Measurements from ENCODE around the gene NELFCD. TPM values are rescaled to one million over a fixed set of nuclear protein-coding genes. Genes with fewer than 3 reads are reported as not detected.

Gene NELFCD
- total and polyA plus RNA-seq, 4 donors = 31.5 to 93.9 (median 42.4) TPM

DNA sequence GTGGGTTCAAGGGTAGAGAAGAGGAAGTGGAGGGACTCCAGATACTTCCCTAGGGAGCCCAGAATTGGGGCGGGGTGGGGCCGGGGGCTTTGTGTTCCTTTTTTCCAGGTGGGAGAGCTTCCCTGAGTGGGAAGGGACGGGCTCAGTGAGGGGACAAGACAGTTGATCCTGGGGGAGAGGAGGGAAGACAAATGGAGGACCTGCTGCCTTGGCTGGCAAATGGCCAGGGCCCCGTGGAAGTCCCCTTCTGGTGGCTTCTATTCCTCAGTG, 23.4 kb downstream of the NELFCD start:
- TF ChIP-seq, protein P1, sequence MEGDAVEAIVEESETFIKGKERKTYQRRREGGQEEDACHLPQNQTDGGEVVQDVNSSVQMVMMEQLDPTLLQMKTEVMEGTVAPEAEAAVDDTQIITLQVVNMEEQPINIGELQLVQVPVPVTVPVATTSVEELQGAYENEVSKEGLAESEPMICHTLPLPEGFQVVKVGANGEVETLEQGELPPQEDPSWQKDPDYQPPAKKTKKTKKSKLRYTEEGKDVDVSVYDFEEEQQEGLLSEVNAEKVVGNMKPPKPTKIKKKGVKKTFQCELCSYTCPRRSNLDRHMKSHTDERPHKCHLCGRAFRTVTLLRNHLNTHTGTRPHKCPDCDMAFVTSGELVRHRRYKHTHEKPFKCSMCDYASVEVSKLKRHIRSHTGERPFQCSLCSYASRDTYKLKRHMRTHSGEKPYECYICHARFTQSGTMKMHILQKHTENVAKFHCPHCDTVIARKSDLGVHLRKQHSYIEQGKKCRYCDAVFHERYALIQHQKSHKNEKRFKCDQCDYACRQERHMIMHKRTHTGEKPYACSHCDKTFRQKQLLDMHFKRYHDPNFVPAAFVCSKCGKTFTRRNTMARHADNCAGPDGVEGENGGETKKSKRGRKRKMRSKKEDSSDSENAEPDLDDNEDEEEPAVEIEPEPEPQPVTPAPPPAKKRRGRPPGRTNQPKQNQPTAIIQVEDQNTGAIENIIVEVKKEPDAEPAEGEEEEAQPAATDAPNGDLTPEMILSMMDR (IDR thresholded peaks at IDR 0.05; ENCODE audit: control extremely low read depth, extremely low read depth) = no peak
- Histone ChIP-seq H3K9me3 (ENCODE audit: control insufficient read depth in 4 of 4, insufficient read depth in 3 of 4, low read length in 3 of 4) (no peaks in the 10 kb centered on the region), H3K4me3 (no peak overlapping the region), H3K36me3 (ENCODE audit: control insufficient read depth in 4 of 4, insufficient read depth in 4 of 4, low read length in 4 of 4) (peaks cover 0 to 31% (median 2%) of the 10 kb centered on the region in 4 donors), H3K27ac (ENCODE audit: low read depth in 1 of 2, low read length in 1 of 2) (peak overlapping the region in 1 of 2 donors; percentile 46), H3K27me3 (ENCODE audit: control insufficient read depth in 3 of 3, insufficient read depth in 3 of 3, low read length in 2 of 3) (no peaks in the 10 kb centered on the region), H3K9ac (ENCODE audit: insufficient read depth in 1 of 2, low read length in 2 of 2) (no peak overlapping the region), H3K4me1 (ENCODE audit: control insufficient read depth in 5 of 5, insufficient read depth in 5 of 5, low read length in 5 of 5) (peaks cover 0 to 20% (median 9%) of the 10 kb centered on the region in 5 donors)
- ATAC-seq (ENCODE audit: insufficient read depth, low FRiP score) = no peak
- DNase-seq = no peak
- WGBS, 2 donors = 29 to 42% methylated on average over 4 of the region's 4 CpGs

DNA sequence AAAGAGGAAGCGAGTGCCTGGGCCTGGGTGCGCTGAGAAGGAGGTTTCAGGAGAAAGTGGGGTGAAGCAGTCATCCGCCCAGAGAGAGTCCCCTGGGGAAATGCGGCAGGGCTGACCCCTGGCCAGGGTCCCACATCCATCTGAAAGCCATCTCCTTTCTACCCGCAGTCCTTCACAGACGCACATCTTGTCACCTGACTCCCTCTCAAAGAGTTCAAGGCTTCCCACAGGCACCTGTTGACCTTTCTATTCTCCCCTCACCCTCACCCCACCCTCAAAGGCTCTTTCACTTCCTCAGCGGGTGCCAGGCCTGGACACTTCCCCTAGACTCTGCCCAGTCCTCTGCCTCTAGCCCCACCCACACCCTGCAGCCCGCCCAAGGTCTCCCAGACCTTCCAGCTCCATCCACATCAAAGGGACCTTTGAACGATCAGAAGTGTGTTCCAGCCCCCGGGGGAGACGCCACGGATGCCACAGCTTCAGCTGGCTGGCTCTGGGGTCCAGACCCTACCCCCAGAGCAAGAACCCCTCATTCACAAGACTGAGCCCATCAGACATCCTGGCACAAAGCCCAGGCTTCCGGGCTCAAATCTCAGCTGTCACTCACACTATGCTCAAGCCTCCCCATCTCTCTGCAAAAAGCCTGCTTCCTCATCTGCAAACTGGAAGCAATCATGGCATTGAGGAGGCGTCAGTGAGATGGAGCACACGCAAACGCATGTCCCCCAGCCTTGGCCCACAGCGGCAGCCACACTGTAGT, 23.9 kb downstream of the NELFCD start:
- H3K9ac ChIP-seq (ENCODE audit: insufficient read depth in 1 of 2, low read length in 2 of 2) = no peak overlapping the region
- peaks cover 0 to 22% (median 9%) of the 10 kb centered on the region in 5 donors for H3K4me1 ChIP-seq (ENCODE audit: control insufficient read depth in 5 of 5, insufficient read depth in 5 of 5, low read length in 5 of 5)

DNA sequence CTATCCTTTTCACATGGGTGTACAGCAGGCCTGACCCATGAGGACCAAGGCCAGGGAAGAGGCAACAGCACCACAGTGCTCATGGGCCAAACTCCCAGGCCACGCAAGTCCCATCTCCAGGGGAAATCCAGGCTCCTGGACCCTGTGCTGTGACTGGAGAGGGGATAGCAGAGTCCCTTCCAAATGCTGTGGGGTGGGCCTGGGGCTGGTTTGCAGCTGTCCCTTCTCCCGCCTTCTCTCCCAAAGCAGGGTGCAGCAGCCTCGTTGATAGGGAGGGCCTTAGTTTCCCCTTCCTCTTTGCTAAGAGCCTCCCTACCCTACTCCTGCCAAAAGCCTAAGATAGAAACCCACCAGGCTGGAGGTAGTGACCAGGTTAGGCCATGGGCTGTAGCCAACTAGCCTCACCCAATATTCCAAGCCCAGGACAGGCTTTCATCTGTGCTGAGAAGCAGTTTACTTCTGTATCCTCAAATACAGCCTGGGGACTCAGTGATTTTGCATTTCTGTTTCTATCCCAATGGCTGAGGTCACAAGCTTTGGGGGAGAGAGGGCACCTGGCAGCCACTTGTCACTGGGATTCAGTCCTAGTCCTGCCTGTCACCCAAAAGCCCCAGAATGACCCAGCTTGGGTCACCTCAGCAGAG, 24.6 kb downstream of the NELFCD start:
- TF ChIP-seq, protein P1 (IDR thresholded peaks at IDR 0.05; ENCODE audit: control extremely low read depth, extremely low read depth) = no peak
- Histone ChIP-seq H3K9ac (ENCODE audit: insufficient read depth in 1 of 2, low read length in 2 of 2) (no peak overlapping the region), H3K27me3 (ENCODE audit: control insufficient read depth in 3 of 3, insufficient read depth in 3 of 3, low read length in 2 of 3) (no peaks in the 10 kb centered on the region), H3K36me3 (ENCODE audit: control insufficient read depth in 4 of 4, insufficient read depth in 4 of 4, low read length in 4 of 4) (peaks cover 0 to 26% (median 2%) of the 10 kb centered on the region in 4 donors), H3K9me3 (ENCODE audit: control insufficient read depth in 4 of 4, insufficient read depth in 3 of 4, low read length in 3 of 4) (no peaks in the 10 kb centered on the region), H3K27ac (ENCODE audit: low read depth in 1 of 2, low read length in 1 of 2) (peak overlapping the region; percentile 86 to 95), H3K4me1 (ENCODE audit: control insufficient read depth in 5 of 5, insufficient read depth in 5 of 5, low read length in 5 of 5) (peaks cover 0 to 26% (median 9%) of the 10 kb centered on the region in 5 donors), H3K4me3 (peak overlapping the region; percentile 78)
- WGBS, 2 donors = 69 to 70% methylated on average over 3 of the region's 3 CpGs
- no peak for ATAC-seq (ENCODE audit: insufficient read depth, low FRiP score)
- DNase-seq = no peak

More for the DNA sequence above, 23.9 kb downstream of the NELFCD start:
- H3K27me3 ChIP-seq (ENCODE audit: control insufficient read depth in 3 of 3, insufficient read depth in 3 of 3, low read length in 2 of 3) = no peaks in the 10 kb centered on the region
- DNase-seq = peak; percentile 37 to 71 (median 58)
- H3K36me3 ChIP-seq (ENCODE audit: control insufficient read depth in 4 of 4, insufficient read depth in 4 of 4, low read length in 4 of 4) = peaks cover 0 to 29% (median 2%) of the 10 kb centered on the region in 4 donors
- H3K4me3 ChIP-seq = peak overlapping the region; percentile 78
- ATAC-seq (ENCODE audit: insufficient read depth, low FRiP score) = peak; percentile 42
- TF ChIP-seq, protein P1 (IDR thresholded peaks at IDR 0.05; ENCODE audit: control extremely low read depth, extremely low read depth) = no peak
- 14 to 25% methylated on average over 17 of the region's 17 CpGs for WGBS, 2 donors
- H3K27ac ChIP-seq (ENCODE audit: low read depth in 1 of 2, low read length in 1 of 2) = peak overlapping the region in 1 of 2 donors; percentile 95
- H3K9me3 ChIP-seq (ENCODE audit: control insufficient read depth in 4 of 4, insufficient read depth in 3 of 4, low read length in 3 of 4) = no peaks in the 10 kb centered on the region

Data from lung (tissue), 12 donors.